GM19043 (cell line): Measurements from ENCODE around the gene THUMPD3.

Experiments used
- ATAC-seq: cut with Tn5 transposase; IDR thresholded peaks from one replicate; pipeline ENCODE4 v1.9.1; 2021; ENCODE audit warnings: low read depth; ENCODE audit not compliant: unreplicated experiment

Gene THUMPD3

DNA sequence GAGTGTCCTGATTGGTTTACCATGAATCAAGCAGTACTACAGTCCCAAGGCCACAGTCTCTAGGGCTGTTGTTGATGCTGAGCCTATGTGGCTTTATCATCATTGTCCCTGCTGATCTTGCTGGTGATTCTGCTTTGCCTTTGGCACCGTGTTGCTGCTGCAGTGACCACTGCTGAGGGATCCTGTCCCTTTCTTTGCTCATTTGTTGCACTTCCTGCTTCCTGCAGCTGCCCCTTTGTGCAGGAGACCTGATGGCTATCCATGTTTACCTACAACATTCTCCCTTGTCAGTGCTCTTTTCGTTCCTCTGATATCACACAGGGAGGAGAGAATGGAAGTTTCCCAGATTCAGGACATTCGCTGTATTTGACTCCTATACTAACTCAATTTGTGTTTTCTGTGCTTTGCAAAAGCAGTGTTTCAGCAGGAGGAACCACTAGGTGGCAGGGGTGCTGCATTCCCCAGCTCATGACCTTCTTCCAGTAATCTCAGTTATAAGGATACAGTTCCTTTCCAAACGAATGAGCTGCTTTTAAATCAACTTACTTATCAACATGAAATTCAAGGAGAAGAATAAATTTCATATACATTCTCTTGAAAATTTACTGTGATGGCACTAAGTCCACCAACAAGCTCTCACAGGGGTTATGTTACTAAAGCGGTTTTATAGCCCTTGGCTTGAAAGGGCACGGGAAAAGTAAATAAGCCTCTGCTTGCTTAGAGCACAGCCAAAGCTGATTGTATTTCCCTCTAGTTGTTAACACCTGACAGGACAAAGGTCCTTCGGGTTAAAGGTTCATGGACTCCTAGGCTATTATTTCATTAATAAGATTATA is 9.7 kb upstream of the THUMPD3 start:
- ATAC-seq = no peak

DNA sequence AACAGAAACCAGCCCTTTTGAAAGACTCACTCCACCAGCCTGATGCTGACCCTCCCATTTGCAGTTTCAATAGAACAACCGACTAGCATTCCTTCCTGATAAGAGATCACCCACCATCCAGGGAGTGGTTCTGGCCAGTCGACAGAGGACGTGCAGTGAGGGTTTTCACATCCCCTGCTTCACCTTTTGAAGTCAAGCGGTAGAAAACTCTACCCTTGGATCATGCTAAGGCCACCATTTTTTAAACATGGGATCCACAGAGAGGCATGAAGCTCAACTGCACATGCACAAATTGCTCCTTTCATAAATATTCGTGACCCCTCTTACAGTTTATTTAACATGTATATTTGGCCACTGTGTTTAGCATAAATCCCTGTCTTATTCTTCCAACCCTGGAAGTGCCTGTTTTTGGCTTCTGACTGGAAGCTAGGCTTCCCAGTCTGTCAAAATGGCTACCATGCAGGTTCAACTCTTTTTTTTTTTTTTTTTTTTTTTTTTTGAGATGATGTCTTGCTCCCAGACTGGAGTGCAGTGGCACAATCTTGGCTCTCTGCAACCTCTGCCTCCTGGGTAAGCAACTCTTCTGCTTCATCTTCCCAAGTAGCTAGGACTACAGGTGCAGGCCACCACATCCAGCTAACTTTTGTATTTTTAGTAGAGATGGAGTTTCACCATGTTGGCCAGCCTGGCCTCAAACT is 1.0 kb upstream of the THUMPD3 start:
- no peak for ATAC-seq

DNA sequence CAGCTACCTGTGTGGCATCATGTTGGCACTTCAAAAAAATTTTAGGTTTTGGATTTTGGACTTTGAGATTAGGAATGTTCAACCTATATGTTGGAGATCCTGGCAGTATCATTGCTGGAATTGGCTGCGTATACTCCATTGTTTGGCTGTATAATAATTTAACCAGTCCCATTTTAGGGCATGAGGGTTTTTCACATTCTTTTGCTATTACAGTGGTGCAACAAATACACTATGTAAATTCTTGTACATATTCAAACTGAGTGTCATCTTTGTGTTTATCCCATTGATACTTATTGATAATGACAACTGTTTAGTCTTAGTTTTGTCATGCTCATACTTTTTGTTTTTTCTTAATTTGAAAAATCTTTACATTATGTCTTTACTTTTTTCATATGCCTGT is 6.7 kb downstream of the THUMPD3 start:
- no peak for ATAC-seq

DNA sequence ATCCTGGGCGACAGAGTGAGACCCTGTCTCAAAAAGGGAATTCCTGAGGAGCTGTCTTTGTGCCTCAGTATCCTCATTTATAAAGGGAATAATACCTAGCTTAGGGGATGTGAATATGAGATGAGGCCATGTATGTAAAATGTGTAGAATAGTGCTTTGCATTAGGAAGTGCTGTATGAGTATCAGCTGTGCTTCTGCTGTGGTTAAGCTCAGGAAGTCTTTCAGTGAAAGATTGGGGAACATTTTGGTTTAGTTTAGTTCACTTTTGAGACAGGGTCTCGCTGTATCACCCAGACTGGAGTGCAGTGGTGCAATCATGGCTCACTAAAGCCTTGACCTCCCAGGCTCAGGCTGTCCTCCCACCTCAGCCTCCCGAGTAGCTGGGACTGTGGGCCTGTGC is 10.6 kb downstream of the THUMPD3 start:
- ATAC-seq = no peak

DNA sequence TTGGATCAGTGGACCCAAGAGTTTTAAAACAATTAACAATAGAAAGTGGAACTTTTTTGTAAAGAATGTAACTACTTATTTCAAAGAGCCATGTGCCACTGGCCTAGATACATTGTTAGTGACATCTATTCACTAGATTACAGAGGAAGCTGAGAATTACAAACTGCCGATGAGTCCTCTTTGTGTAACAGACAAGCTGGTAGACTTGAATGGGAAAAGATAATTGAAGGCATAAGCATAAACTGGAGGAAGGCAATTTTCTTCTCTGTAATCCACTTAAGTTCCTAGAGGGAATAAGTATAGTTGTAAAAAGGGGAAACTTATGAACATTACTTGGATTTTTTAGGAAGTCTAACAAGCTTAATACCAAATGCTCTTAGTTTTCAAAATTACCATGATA is 15.1 kb downstream of the THUMPD3 start:
- ATAC-seq = no peak

DNA sequence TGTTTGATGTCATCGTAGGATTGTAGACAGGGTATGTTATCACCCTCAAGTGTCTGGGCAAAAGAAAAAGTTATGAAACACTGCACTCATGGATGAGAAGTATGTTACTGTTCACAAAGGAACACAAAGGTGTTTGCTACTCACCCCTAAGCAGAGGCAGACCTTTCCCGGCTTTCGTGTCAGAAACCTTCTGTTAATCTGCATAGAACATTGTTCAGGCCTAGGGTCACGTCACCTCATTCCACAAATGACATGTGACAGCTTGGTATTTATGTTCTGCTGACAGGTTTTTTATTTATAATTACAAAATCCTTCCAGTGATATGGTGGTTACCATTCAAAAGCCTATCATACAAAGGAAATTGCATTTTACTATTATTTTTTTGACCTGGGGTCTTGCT is 16.5 kb downstream of the THUMPD3 start:
- ATAC-seq = no peak

DNA sequence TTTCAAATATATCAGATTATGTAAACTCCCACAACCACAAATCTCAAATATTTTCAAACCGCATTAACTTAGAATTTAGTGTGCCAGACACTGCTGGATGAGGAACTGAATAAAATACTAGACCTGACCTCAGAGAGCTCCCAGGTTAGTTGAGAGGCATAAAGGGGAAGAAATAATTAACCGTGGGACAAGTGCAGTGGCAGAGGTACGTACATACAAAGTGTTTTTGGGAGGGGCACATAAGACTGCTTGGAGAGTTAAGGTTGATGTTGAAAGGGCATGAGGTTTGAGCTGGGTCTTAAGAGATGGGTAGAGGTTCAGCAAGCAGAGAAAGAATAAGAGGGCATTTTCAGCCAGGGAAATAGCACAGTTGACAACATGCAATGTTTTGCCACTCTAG is 17.2 kb downstream of the THUMPD3 start:
- ATAC-seq = no peak

DNA sequence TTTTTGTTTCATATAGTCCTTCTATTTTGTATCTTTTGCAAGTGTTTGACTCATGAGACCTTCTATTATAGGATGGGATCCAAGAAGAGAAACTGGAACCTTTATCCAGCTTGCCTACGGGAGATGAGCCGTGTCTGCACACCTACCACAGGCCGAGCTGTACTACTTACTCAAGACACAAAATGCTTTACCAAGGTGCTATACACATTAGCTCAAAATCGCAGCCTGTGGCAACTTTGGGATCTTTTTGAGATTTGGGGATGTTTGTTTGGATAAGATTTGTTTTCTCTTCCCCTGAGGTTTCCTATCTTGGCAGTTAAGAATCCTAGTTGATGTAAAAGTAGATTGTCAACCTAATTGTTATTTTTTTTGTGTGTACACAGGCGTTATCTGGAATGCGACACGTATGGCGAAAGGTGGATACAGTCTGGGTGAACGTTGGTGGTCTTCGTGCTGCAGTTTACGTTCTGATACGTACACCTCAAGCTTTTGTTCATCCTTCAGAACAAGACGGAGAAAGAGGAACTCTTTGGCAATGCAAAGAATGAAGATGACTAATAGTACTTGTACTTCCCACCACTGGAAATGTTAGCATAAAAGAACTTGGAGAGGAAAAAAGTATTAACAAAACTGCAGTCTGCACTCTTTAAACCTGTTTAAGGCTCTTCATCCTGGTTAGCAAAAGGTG is 21.4 kb downstream of the THUMPD3 start:
- no peak for ATAC-seq

DNA sequence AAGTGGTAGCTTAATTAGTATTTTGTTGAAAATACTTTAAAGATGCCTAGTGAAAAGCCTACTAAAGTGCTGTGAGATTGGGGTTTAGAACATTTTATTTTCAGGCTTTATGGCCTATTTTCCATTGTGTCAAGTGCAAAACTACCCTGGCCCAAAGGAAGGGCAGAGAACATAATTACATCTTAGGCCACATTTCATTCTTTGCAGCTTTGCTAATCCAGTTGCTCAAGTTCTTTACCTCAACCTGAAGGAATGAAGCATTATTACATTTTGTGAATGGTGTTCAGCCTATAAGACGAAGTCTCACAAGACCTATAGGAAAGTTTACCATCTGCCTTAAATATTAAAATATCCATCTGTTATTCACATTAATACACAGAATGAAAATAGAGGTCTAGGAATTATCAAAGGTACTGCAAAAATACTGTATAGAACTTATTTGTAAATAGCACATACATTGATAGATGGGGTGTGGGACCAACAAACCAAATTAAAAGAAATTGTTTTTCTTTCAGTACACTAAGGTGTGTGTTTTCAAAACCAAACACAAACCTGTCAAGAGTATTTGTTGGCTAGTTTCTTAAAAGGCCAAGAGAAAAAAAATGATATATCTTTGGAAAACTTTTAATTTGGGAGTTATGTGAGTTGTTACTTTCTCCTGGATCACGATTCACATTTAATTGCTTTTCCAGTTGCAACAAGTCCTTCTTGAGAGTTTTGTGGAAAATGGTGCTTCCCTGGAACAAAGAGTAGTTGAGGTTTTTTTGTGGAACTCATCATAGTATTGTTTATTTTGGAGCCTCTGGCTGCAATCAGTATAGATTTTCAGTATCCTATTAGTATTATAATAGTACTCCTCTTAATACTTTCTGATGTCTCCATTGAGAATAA is 22.6 kb downstream of the THUMPD3 start:
- no peak for ATAC-seq

DNA sequence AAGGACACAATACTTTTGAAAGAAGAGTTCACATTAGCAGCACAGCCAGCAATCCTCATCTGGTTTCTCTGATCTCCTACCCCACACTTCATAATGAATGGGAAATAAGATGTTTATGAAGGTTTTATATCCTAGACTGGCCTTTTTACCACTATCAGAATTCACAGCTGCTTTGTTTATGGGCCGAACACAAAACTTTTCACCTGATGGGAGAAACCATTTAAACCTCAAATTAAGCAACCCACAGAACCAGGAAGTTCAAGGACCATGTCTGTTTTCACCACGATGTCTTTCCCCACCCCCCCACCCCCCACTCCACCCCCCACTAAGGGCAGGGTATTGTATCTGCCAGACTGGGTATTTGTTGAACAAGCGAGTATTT is 23.2 kb downstream of the THUMPD3 start:
- ATAC-seq = no peak

DNA sequence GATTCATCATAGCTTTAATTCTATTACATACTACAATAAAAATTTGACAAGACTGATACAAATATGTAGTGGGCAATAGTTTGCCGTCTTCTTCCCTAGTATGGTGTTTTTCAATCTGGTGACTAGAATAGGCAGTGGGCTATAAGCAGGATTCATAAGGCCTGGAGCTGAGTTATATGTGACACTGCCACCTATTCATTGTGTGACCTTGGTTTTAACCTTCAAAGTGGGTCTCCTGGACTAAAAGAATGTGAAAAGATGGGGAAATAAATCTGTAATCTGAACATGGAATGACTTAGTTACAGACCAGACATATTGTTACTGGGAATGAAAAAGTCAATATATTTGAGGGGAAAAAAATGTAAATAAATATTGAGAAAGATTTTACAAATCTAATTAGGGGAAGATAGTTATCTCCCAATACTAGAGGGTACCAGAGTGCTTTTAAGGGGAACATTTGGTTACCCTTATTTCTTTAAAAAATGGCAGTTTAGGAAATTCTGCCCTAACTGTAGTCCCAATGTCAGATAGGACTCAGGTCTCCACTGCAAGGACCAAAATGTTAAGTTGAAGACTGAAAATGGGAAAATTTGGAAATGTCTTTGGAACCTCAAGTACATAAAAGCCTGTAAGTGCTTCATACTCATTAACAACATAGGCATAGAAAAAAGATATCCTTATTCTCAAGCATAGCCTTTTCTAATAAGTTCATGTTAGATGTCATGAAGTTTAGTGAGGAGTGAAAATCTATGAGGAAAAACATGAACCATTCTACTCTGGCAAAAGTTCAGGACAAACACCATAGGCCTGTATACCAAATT is 23.9 kb downstream of the THUMPD3 start:
- no peak for ATAC-seq

DNA sequence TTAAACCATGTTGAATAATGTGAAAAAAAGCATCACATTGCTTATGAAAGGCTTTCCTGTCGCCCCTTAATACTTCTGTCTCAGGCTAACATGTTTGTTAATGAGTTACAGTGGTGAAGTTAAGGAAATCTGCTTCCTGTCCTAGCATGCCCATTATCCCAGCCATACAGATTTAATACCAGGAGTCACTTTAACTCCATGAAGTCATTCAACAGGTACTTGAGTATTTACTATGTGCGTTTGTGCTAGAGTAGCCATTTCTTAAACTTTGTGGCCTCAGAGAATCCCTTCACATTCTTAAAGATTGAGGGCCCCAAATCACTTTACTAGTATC is 24.4 kb downstream of the THUMPD3 start:
- ATAC-seq = no peak

DNA sequence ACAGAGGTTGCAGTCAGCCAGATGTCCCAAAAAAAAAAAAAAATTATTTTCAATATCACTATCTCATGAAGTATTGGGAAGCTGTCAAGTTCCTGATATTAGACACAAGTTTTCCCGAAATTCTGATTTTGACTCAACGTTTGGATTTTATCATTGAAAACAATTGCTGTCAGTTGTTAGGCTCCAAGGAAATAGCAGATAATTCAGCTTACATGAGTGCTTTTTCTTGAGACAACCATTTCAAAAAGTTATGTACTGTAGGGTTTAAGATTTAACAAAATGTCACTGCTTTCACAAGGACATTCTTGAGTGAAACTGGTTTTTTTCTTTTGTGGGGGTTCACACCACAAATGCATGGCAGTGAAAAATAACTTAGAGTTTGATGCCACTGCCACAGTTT is 25.3 kb downstream of the THUMPD3 start:
- ATAC-seq = no peak

DNA sequence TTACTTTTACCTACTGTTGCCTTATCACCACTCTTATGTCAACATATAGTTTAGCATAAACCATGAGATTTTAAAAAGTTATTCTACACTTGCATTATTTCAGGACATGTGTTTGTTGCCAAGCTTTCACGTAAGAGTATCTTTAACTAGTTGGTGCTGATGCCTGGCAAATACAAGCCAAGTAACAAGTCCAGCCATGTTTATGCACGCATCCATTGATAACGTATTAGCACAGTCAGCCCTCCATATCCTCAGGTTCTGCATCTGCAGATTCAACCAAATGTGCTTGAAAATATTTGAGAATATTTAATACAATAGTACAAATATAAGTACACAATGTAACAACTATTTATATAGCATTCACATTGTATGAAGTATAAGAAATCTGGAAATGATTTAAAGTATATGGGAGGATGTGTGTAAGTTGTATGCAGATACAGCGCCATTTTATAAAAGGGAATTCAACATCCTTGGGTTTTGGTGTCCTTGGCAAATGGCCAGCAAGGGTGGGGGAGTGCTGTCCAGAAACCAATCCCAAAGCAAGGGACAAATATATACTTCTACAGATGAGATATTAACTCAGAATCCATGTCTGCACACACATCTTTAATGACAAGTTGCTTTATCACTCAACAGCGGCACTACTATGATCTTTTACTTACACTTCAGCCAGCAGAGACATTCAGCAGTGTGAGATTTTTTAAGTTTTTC is 25.9 kb downstream of the THUMPD3 start:
- ATAC-seq = no peak

DNA sequence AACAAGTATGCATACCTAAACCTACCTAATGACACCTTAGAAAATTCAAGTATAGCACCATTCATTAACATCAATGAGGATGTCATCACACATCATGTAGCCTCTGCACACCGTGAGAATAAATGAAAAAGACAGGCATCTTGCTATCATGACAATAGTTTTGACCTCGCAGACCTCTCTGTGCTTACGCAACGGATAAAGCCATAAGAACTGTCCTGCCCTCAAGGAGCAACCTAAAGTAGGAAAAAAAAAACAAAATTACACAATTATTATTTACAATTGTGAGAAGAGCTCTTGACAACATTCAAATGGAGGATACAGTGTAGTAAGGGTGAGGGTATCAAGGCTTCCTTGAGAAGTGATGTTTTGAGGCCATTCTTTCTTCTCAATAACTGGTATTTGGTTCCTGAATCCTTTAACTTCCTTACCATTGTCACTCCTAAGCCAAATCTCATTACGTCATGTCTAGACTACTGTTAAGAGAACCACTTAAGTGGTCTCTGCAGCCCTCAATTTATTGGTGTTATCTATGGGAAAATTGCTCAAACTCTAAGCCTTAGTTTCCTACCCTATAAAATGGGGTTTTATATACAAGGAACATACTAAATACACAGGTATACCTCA is 27.5 kb downstream of the THUMPD3 start:
- ATAC-seq = no peak

DNA sequence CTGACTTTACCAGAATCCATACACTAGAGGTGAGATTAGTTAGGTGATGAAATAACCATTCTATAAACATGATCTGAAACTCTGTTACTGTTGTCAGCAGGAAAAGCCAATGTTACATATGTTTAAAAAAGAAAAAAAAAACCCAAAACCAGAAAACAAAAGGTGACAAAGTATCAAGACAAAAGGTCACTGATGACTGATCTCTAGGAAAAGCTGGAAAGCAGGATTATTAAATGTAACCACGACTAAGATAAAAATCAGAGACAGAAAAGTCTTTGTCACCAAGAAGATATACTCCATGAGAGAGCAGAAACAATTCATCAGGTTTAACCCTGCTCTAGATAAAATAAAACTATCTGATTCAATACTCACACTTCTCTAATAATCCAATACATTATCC is 29.2 kb downstream of the THUMPD3 start:
- no peak for ATAC-seq

DNA sequence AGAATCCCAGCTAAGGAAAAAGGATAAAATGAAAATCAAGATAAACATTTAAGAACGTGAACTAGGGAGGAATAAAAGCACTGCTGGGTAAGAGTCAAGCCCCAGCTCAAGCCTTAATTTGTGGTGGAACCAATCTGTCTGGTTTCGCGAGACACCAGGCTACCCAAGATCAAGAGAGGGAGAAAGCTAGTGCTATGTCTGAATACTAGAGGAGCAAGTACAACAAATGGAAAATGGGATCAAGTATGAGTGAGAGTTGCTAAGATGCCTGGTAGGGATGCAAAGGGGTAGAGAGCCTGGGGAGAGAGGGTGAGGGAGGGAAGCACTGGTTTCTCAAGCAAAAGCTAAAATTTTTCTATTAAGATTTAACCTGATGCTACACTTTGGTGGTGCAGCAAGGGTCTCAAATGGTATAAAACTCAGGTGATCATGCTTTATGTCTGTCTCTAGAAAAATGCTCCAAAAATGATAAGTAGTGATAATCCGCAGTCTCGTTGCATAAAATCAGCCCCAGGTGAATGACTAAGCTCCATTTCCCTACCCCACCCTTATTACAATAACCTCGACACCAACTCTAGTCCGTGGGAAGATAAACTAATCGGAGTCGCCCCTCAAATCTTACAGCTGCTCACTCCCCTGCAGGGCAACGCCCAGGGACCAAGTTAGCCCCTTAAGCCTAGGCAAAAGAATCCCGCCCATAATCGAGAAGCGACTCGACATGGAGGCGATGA is 32.9 kb downstream of the THUMPD3 start:
- ATAC-seq = no peak

DNA sequence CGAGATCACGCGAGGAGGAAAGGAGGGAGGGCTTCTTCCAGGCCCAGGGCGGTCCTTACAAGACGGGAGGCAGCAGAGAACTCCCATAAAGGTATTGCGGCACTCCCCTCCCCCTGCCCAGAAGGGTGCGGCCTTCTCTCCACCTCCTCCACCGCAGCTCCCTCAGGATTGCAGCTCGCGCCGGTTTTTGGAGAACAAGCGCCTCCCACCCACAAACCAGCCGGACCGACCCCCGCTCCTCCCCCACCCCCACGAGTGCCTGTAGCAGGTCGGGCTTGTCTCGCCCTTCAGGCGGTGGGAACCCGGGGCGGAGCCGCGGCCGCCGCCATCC is 33.4 kb downstream of the THUMPD3 start:
- peak; percentile 21 for ATAC-seq
